Gastroesophageal sphincter (tissue), 4 donors: Measurements from ENCODE around the gene TBC1D5. TPM values are rescaled to one million over a fixed set of nuclear protein-coding genes. Genes with fewer than 3 reads are reported as not detected.

Experiments used
- ATAC-seq: fragments of 150-250 bp; one replicate; pipeline ENCODE4 v1.9.1; 2016; ENCODE audit warnings: mild to moderate bottlenecking, moderate library complexity
- H3K27ac ChIP-seq, 4 donors: fragments of 200-600 bp; sonication (generic) in 3 of 4; 1 replicate in 3 of 4; 2 replicates in 1 of 4; pipeline ENCODE4 v1.5.1; 2016 to 2019
- H3K27me3 ChIP-seq: fragments of 200-600 bp; sonication (generic); one replicate; pipeline ENCODE4 v1.5.1; 2019
- H3K36me3 ChIP-seq, 2 donors: fragments of 200-600 bp; sonication (generic); one replicate each; pipeline ENCODE4 v1.5.1; 2019; ENCODE audit warnings: control low read depth in 1 of 2
- H3K4me1 ChIP-seq, 3 donors: fragments of 200-600 bp; sonication (generic); 1 replicate in 2 of 3; 2 replicates in 1 of 3; pipeline ENCODE4 v1.5.1; 2016 to 2019; ENCODE audit warnings: control low read depth in 2 of 3
- H3K4me3 ChIP-seq, 2 donors: fragments of 200-600 bp; sonication (generic); one replicate each; pipeline ENCODE4 v1.5.1; 2019; ENCODE audit warnings: mild to moderate bottlenecking in 1 of 2, moderate library complexity in 1 of 2
- H3K9me3 ChIP-seq, 3 donors: fragments of 200-600 bp; sonication (generic); one replicate each; pipeline ENCODE4 v1.5.1; 2017 to 2019; ENCODE audit warnings: control low read depth in 2 of 3
- CTCF ChIP-seq, 4 experiments: fragments of 200-600 bp in 2 of 4; fragments of 450-650 bp in 2 of 4; sonication (generic) in 1 of 4; IDR thresholded peaks; one replicate each; pipeline ENCODE4 v1.5.1; 2017 to 2019; ENCODE audit warnings: antibody characterized with exemption in 4 of 4, mild to moderate bottlenecking in 2 of 4, moderate library complexity in 2 of 4
- EP300 ChIP-seq: sonication (generic); formaldehyde crosslinking; IDR thresholded peaks from one replicate; pipeline ENCODE4 v1.6.1; 2017; ENCODE audit warnings: antibody characterized with exemption, mild to moderate bottlenecking
- POLR2A ChIP-seq, 2 donors: fragments of 450-650 bp; IDR thresholded peaks; one replicate each; pipeline ENCODE4 v1.6.1; 2017; ENCODE audit warnings: antibody characterized with exemption in 2 of 2, mild to moderate bottlenecking in 2 of 2, moderate library complexity in 1 of 2
- POLR2AphosphoS5 ChIP-seq: sonication (generic); formaldehyde crosslinking; IDR thresholded peaks from one replicate; pipeline ENCODE4 v1.6.1; 2017; ENCODE audit warnings: antibody characterized with exemption
- WGBS, 2 donors: methylation state at CpG; one replicate each; pipeline ENCODE4 v1.1.5; 2018; ENCODE audit warnings: low coverage in 1 of 2; 5-methylcytosine and 5-hydroxymethylcytosine counted together
- total RNA-seq, 4 donors: library from RNA; depleted of rRNA; stranded (reverse); fragments of >200 nt; gene quantifications; one replicate each; pipeline ENCODE4 v1.1.0, GENCODE V29; 2016

The TBC1D5 gene
- total RNA-seq, 4 donors from 2014 or later: 59.5 to 66.6 (median 61.6) TPM

GRCh38 chr3:17605934-17606333 lies 136.5 kb downstream of the TBC1D5 start:
- Histone ChIP-seq H3K9me3 (no peaks in the 10 kb centered on the region), H3K4me3 (no peak overlapping the region), H3K27me3 (no peaks in the 10 kb centered on the region), H3K36me3 (no peaks in the 10 kb centered on the region), H3K27ac (no peak overlapping the region), H3K4me1 (no peaks in the 10 kb centered on the region)
- no peak for TF ChIP-seq CTCF (IDR thresholded peaks at IDR 0.05)
- no peak for TF ChIP-seq EP300
- TF ChIP-seq POLR2A (IDR thresholded peaks at IDR 0.05): no peak
- 96 to 98% methylated on average over 2 to 5 of the region's 5 CpGs for WGBS, 2 donors
- no peak for ATAC-seq

- Histone ChIP-seq H3K27ac (no peak overlapping the region), H3K36me3 (no peaks in the 10 kb centered on the region), H3K4me1 (no peaks in the 10 kb centered on the region), H3K9me3 (no peaks in the 10 kb centered on the region), H3K27me3 (no peaks in the 10 kb centered on the region), H3K4me3 (no peak overlapping the region)
- no peak for ATAC-seq
- TF ChIP-seq POLR2AphosphoS5: no peak
- TF ChIP-seq CTCF (IDR thresholded peaks at IDR 0.05): no peak
- TF ChIP-seq EP300: no peak
- no peak for TF ChIP-seq POLR2A (IDR thresholded peaks at IDR 0.05)
These were observed 137.4 kb downstream of the TBC1D5 start for GRCh38 chr3:17605032-17605431.

GRCh38 chr3:17602126-17602525 lies 140.3 kb downstream of the TBC1D5 start:
- Histone ChIP-seq H3K9me3 (peaks cover 0 to 10% (median 0%) of the 10 kb centered on the region in 3 donors), H3K27me3 (no peaks in the 10 kb centered on the region), H3K27ac (no peak overlapping the region), H3K36me3 (no peaks in the 10 kb centered on the region), H3K4me3 (no peak overlapping the region), H3K4me1 (no peaks in the 10 kb centered on the region)
- TF ChIP-seq EP300 (no peak), POLR2AphosphoS5 (no peak), POLR2A (IDR thresholded peaks at IDR 0.05) (no peak), CTCF (IDR thresholded peaks at IDR 0.05) (no peak)
- no peak for ATAC-seq
- WGBS, 2 donors: 91% methylated on average over 5 of the region's 6 CpGs; no CpG with 5 or more reads in 1 of the 2 donors

- H3K27me3 ChIP-seq: no peaks in the 10 kb centered on the region
- ATAC-seq: no peak
- H3K9me3 ChIP-seq: peaks cover 0 to 22% (median 0%) of the 10 kb centered on the region in 3 donors
- no peak overlapping the region for H3K4me3 ChIP-seq
- no peak overlapping the region for H3K27ac ChIP-seq
- no peaks in the 10 kb centered on the region for H3K4me1 ChIP-seq
- 95 to 96% methylated on average over 3 of the region's 5 CpGs for WGBS, 2 donors
- TF ChIP-seq EP300: no peak
- no peak for TF ChIP-seq CTCF (IDR thresholded peaks at IDR 0.05)
- TF ChIP-seq POLR2A (IDR thresholded peaks at IDR 0.05): no peak
- TF ChIP-seq POLR2AphosphoS5: no peak
- H3K36me3 ChIP-seq: peaks cover 0 to 20% of the 10 kb centered on the region in 2 donors
These were observed 149.5 kb downstream of the TBC1D5 start for GRCh38 chr3:17592956-17593355.

GRCh38 chr3:17590465-17590864 lies 152.0 kb downstream of the TBC1D5 start:
- TF ChIP-seq CTCF (IDR thresholded peaks at IDR 0.05) (no peak), POLR2AphosphoS5 (no peak)
- H3K36me3 ChIP-seq: peaks cover 0 to 20% of the 10 kb centered on the region in 2 donors
- no peak overlapping the region for H3K4me3 ChIP-seq
- H3K9me3 ChIP-seq: peaks cover 0 to 22% (median 0%) of the 10 kb centered on the region in 3 donors
- H3K4me1 ChIP-seq: no peaks in the 10 kb centered on the region
- 89 to 93% methylated on average over 2 to 5 of the region's 5 CpGs for WGBS, 2 donors
- H3K27ac ChIP-seq: no peak overlapping the region
- no peaks in the 10 kb centered on the region for H3K27me3 ChIP-seq
- no peak for ATAC-seq
